ENCODE results near the gene RBM26. TPM values are rescaled to one million over a fixed set of nuclear protein-coding genes. Genes with fewer than 3 reads are reported as not detected.

RBM26 gene
- polyA plus RNA-seq, 1 of the 3 experiments (the other 2 are of a cell fraction): 12.5 TPM

DNA sequence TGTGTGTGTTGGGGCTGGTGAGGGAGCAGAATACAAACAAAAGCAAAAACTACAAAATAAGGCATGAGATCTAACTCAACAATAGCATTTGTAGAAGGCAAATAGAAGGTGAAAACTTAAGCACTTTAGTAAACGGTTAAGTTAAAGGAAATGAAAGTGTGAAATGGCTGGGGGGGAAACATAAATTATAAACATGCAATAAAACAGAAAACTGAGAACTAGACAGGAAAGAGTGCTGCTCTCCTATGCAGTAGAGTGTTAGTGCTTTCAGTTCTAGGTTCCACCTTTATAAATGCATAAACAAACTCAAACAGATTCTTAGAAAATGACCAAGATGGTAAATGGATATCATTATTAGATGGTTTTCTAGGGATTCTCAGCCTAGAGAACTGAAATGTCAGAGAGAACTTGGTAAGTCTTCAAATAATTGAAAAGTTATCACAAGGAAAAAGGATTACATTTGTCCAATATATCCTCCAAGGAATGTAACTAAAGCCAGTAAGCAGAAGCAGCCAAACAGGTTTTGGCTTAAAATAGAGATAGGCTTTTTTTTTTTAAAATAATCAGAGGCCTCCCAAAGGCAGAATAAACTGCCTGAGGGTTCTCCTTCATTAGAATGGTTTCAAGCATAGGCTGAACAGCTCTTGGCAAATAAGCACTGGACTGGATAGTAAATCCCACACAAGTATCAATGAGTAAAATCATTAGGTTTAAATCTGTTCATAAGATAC is 23.3 kb downstream of the RBM26 start (continued):
- TF ChIP-seq, protein P1, sequence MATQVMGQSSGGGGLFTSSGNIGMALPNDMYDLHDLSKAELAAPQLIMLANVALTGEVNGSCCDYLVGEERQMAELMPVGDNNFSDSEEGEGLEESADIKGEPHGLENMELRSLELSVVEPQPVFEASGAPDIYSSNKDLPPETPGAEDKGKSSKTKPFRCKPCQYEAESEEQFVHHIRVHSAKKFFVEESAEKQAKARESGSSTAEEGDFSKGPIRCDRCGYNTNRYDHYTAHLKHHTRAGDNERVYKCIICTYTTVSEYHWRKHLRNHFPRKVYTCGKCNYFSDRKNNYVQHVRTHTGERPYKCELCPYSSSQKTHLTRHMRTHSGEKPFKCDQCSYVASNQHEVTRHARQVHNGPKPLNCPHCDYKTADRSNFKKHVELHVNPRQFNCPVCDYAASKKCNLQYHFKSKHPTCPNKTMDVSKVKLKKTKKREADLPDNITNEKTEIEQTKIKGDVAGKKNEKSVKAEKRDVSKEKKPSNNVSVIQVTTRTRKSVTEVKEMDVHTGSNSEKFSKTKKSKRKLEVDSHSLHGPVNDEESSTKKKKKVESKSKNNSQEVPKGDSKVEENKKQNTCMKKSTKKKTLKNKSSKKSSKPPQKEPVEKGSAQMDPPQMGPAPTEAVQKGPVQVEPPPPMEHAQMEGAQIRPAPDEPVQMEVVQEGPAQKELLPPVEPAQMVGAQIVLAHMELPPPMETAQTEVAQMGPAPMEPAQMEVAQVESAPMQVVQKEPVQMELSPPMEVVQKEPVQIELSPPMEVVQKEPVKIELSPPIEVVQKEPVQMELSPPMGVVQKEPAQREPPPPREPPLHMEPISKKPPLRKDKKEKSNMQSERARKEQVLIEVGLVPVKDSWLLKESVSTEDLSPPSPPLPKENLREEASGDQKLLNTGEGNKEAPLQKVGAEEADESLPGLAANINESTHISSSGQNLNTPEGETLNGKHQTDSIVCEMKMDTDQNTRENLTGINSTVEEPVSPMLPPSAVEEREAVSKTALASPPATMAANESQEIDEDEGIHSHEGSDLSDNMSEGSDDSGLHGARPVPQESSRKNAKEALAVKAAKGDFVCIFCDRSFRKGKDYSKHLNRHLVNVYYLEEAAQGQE (IDR thresholded peaks at IDR 0.05; ENCODE audit: low read depth, low read length): no peak
- no peak for TF ChIP-seq JUND (IDR thresholded peaks at IDR 0.05)
- TF ChIP-seq NRF1 (IDR thresholded peaks at IDR 0.05; ENCODE audit: low read depth, low read length): no peak
- no peak for TF ChIP-seq RFX5 (IDR thresholded peaks at IDR 0.05; ENCODE audit: low read length)
- TF ChIP-seq, protein P2, sequence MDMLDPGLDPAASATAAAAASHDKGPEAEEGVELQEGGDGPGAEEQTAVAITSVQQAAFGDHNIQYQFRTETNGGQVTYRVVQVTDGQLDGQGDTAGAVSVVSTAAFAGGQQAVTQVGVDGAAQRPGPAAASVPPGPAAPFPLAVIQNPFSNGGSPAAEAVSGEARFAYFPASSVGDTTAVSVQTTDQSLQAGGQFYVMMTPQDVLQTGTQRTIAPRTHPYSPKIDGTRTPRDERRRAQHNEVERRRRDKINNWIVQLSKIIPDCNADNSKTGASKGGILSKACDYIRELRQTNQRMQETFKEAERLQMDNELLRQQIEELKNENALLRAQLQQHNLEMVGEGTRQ (IDR thresholded peaks at IDR 0.05; ENCODE audit: borderline replicate concordance, low read depth, low read length): no peak

DNA sequence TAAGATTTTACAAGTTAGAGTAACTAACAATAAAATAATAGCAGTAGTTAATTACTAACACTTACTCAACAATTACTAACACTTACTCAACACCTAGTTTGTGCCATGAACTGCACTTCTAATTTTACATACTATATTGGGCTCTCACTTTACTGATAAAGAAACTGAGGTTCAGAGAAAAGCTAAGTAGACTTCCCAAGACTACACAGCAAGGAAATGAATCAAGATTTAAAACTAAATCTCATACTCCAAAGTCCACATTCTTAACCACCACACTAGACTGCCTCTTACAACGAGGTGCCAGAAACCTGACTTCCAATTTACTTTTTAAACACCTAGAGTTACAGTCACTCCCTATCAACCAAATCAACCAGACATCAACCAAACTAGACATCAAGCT is 25.1 kb downstream of the RBM26 start:
- TF ChIP-seq MEF2A (IDR thresholded peaks at IDR 0.05; ENCODE audit: borderline replicate concordance, low read depth) (no peak), NRF1 (IDR thresholded peaks at IDR 0.05; ENCODE audit: low read depth, low read length) (no peak), RFX5 (IDR thresholded peaks at IDR 0.05; ENCODE audit: low read length) (no peak), NFIC (IDR thresholded peaks at IDR 0.05; ENCODE audit: borderline replicate concordance) (no peak), POLR2AphosphoS5 (IDR thresholded peaks at IDR 0.05; ENCODE audit: low read depth, low read length) (no peak), SIN3A (IDR thresholded peaks at IDR 0.05; ENCODE audit: borderline replicate concordance, low read depth, low read length) (no peak), GABPA (IDR thresholded peaks at IDR 0.05; ENCODE audit: low read depth) (no peak), JUND (IDR thresholded peaks at IDR 0.05) (no peak), EZH2phosphoT487 (IDR thresholded peaks at IDR 0.05; ENCODE audit: borderline replicate concordance, low read depth) (no peak), SMC3 (IDR thresholded peaks at IDR 0.05; ENCODE audit: low read depth, low read length) (no peak), RCOR1 (IDR thresholded peaks at IDR 0.05; ENCODE audit: low read length) (no peak), GATA2 (CRISPR knock-in tag; IDR thresholded peaks at IDR 0.05) (no peak)
- TF ChIP-seq, protein P3, sequence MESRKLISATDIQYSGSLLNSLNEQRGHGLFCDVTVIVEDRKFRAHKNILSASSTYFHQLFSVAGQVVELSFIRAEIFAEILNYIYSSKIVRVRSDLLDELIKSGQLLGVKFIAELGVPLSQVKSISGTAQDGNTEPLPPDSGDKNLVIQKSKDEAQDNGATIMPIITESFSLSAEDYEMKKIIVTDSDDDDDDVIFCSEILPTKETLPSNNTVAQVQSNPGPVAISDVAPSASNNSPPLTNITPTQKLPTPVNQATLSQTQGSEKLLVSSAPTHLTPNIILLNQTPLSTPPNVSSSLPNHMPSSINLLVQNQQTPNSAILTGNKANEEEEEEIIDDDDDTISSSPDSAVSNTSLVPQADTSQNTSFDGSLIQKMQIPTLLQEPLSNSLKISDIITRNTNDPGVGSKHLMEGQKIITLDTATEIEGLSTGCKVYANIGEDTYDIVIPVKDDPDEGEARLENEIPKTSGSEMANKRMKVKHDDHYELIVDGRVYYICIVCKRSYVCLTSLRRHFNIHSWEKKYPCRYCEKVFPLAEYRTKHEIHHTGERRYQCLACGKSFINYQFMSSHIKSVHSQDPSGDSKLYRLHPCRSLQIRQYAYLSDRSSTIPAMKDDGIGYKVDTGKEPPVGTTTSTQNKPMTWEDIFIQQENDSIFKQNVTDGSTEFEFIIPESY (IDR thresholded peaks at IDR 0.05; ENCODE audit: borderline replicate concordance, low read depth): no peak
- no peak overlapping the region for H3K27ac ChIP-seq (ENCODE audit: low read depth in 2 of 2, low read length in 1 of 2)
- POLR2A ChIA-PET: no interaction called here
- peaks cover 0 to 6% of the 10 kb centered on the region in 2 experiments; a peak in 2 of 4 replicates for H3K4me1 ChIP-seq (ENCODE audit: control insufficient read depth in 1 of 2, insufficient read depth in 2 of 2, low read depth in 1 of 2, low read length in 1 of 2)
- DNase-seq: no peak
- 90% methylated on average over 1 of the region's 1 CpG for WGBS (ENCODE audit: low lambda C conversion rate)
- H3K9me3 ChIP-seq: no peaks in the 10 kb centered on the region; the same call in 1 of the 2 replicates
- no peaks in the 10 kb centered on the region for H3K9me2 ChIP-seq
- H3K79me2 ChIP-seq (ENCODE audit: insufficient read depth): peaks cover 83% of the 10 kb centered on the region
- H3K9ac ChIP-seq: no peak overlapping the region
- H2AFZ ChIP-seq (ENCODE audit: low read depth): no peak overlapping the region
- CTCF ChIA-PET: interaction anchor here (0.7 to 5.4 kb wide), 3 partner anchors 10 to 17 kb away, joined by 3 to 22 read pairs (median 3); no protein-coding TSS in a partner anchor
- H4K20me1 ChIP-seq (ENCODE audit: insufficient read depth): peaks cover 21% of the 10 kb centered on the region
- no peak overlapping the region for H3K4me2 ChIP-seq
- H3K36me3 ChIP-seq (replicated peaks in 1 of 2; ENCODE audit: control insufficient read depth in 1 of 2, insufficient read depth in 2 of 2, low read length in 1 of 2): peaks cover 18 to 49% of the 10 kb centered on the region in 2 experiments
- no peak overlapping the region for H3K4me3 ChIP-seq (ENCODE audit: low read depth in 2 of 2, low read length in 1 of 2)
- no peaks in the 10 kb centered on the region for H3K27me3 ChIP-seq (ENCODE audit: insufficient read depth)
- peaks cover under 1% of the 10 kb centered on the region for H3F3A ChIP-seq (replicated peaks; ENCODE audit: insufficient read depth)

Measured in SK-N-SH (cell line).